Trophoblast cell (in vitro differentiated cells and primary cell): Measurements from ENCODE around the gene ZNF48.

Experiments used
- DNase-seq, 2 donors: peaks; one replicate each; pipeline ENCODE4 v3.0.0-alpha.2; 2016
- H2AFZ ChIP-seq: 2 replicates; pipeline ENCODE4 v1.6.1; 2013; ENCODE audit warnings: low read length, moderate library complexity, mild to moderate bottlenecking; ENCODE audit not compliant: insufficient read depth, poor library complexity
- H2AK5ac ChIP-seq: 2 replicates; pipeline ENCODE4 v1.6.1; 2013; ENCODE audit warnings: mild to moderate bottlenecking, low read length
- H2BK120ac ChIP-seq: 2 replicates; pipeline ENCODE4 v1.6.1; 2013; ENCODE audit warnings: low read length, mild to moderate bottlenecking, moderate library complexity; ENCODE audit not compliant: insufficient read depth, poor library complexity
- H2BK12ac ChIP-seq: 2 replicates; pipeline ENCODE4 v1.6.1; 2013; ENCODE audit warnings: mild to moderate bottlenecking, low read length, moderate library complexity
- H2BK5ac ChIP-seq: 2 replicates; pipeline ENCODE4 v1.6.1; 2013; ENCODE audit warnings: low read length, low read depth, moderate library complexity, mild to moderate bottlenecking; ENCODE audit not compliant: poor library complexity
- H3K14ac ChIP-seq: 2 replicates; pipeline ENCODE4 v1.6.1; 2013; ENCODE audit warnings: mild to moderate bottlenecking, low read length
- H3K18ac ChIP-seq: 2 replicates; pipeline ENCODE4 v1.6.1; 2013; ENCODE audit warnings: mild to moderate bottlenecking, low read length
- H3K23ac ChIP-seq: 2 replicates; pipeline ENCODE4 v1.6.1; 2013; ENCODE audit warnings: low read length
- H3K27ac ChIP-seq: 2 replicates; pipeline ENCODE4 v1.5.1; 2013; ENCODE audit warnings: low read depth, mild to moderate bottlenecking, inconsistent platforms, low read length, moderate library complexity
- H3K27me3 ChIP-seq: 2 replicates; pipeline ENCODE4 v1.6.1; 2013; ENCODE audit warnings: inconsistent platforms, mild to moderate bottlenecking, low read length, moderate library complexity; ENCODE audit not compliant: insufficient read depth
- H3K36me3 ChIP-seq, 2 experiments: 1 replicate in 1 of 2; 2 replicates in 1 of 2; pipeline ENCODE4 v1.6.1; 2013; ENCODE audit warnings: low read length in 2 of 2, mild to moderate bottlenecking in 2 of 2, moderate library complexity in 1 of 2; ENCODE audit not compliant: insufficient read depth in 2 of 2, control insufficient read depth in 1 of 2
- H3K4ac ChIP-seq: 2 replicates; pipeline ENCODE4 v1.6.1; 2013; ENCODE audit warnings: low read depth, mild to moderate bottlenecking, low read length, moderate library complexity
- H3K4me1 ChIP-seq, 2 experiments: 1 replicate in 1 of 2; 2 replicates in 1 of 2; pipeline ENCODE4 v1.6.1; 2013; ENCODE audit warnings: low read length in 2 of 2, mild to moderate bottlenecking in 2 of 2, moderate library complexity in 1 of 2; ENCODE audit not compliant: insufficient read depth in 2 of 2, control insufficient read depth in 1 of 2
- H3K4me2 ChIP-seq: 2 replicates; pipeline ENCODE4 v1.6.1; 2013; ENCODE audit warnings: inconsistent platforms, mild to moderate bottlenecking, low read length, moderate library complexity
- H3K4me3 ChIP-seq: 2 replicates; pipeline ENCODE4 v1.5.1; 2013; ENCODE audit warnings: mild to moderate bottlenecking, low read depth, low read length, inconsistent platforms
- H3K79me1 ChIP-seq: one replicate; pipeline ENCODE4 v1.6.1; 2013; ENCODE audit warnings: low read length
- H3K79me2 ChIP-seq: 2 replicates; pipeline ENCODE4 v1.6.1; 2013; ENCODE audit warnings: low read length, mild to moderate bottlenecking; ENCODE audit not compliant: control insufficient read depth, insufficient read depth, poor library complexity
- H3K9ac ChIP-seq: 2 replicates; pipeline ENCODE4 v1.6.1; 2013; ENCODE audit warnings: mild to moderate bottlenecking, low read length
- H3K9me3 ChIP-seq: 2 replicates; pipeline ENCODE4 v1.6.1; 2013; ENCODE audit warnings: low read depth, mild to moderate bottlenecking, control low read depth, inconsistent platforms, low read length; ENCODE audit not compliant: insufficient read depth
- H4K12ac ChIP-seq: 2 replicates; pipeline ENCODE4 v1.6.1; 2013; ENCODE audit warnings: low read depth, mild to moderate bottlenecking, low read length, moderate library complexity
- H4K8ac ChIP-seq: 2 replicates; pipeline ENCODE4 v1.6.1; 2013; ENCODE audit warnings: low read depth, mild to moderate bottlenecking, low read length, moderate library complexity
- H4K91ac ChIP-seq: one replicate; pipeline ENCODE4 v1.6.1; 2013; ENCODE audit warnings: low read depth, mild to moderate bottlenecking, low read length, moderate library complexity
- WGBS: extraction: QIAGEN DNeasy Blood & Tissue Kit; methylation state at CpG from one replicate; pipeline ENCODE4 v1.1.7; 2013; ENCODE audit warnings: missing lambda C conversion rate; ENCODE audit not compliant: insufficient read length, insufficient coverage; ENCODE audit errors: extremely low coverage; 5-methylcytosine and 5-hydroxymethylcytosine counted together

Gene ZNF48

DNA sequence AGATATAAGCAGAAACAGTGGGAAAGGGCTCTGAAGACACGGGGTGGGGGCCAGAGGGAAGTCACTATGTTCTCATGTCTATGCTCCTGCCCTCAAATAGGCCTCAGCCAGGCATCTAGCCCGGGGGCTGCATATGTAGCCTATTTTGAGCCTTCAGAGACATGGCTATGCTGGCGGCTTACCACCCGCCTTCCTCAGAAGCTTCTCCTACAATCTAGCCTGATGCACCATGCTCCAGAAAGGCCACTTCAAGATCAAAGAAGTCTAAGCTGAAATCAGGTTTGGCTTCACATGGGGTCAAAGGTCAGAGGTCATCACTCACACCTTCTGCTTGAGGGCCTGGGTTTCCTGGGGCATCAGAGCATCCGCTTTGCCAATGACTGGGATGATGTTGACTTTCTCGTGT lies 14.4 kb upstream of the ZNF48 start:
- Histone ChIP-seq H3K4me3 (no peak overlapping the region), H4K8ac (no peak overlapping the region), H2BK12ac (no peak overlapping the region), H3K27ac (no peak overlapping the region), H2AK5ac (no peak overlapping the region), H2AFZ (no peak overlapping the region), H3K18ac (no peak overlapping the region), H2BK120ac (no peak overlapping the region), H3K4ac (no peak overlapping the region), H2BK5ac (no peak overlapping the region), H3K79me1 (peaks cover 18% of the 10 kb centered on the region), H3K27me3 (no peaks in the 10 kb centered on the region), H4K12ac (no peak overlapping the region), H3K14ac (no peak overlapping the region), H3K23ac (no peak overlapping the region), H3K36me3 (peaks cover 0 to 3% of the 10 kb centered on the region in 2 experiments), H3K4me2 (no peak overlapping the region), H4K91ac (no peak overlapping the region), H3K9me3 (no peaks in the 10 kb centered on the region), H3K9ac (no peak overlapping the region), H3K4me1 (peaks cover 24 to 27% of the 10 kb centered on the region in 2 experiments), H3K79me2 (peaks cover 12% of the 10 kb centered on the region)
- no peak for DNase-seq
- WGBS = no CpG with 5 or more reads among the region's 6 CpGs

GRCh38 chr16:30381291-30382041 lies 13.8 kb upstream of the ZNF48 start:
- Histone ChIP-seq H3K79me1 (peaks cover 18% of the 10 kb centered on the region), H3K9ac (peak overlapping the region; percentile 21), H4K12ac (no peak overlapping the region), H2BK120ac (no peak overlapping the region), H3K4me3 (peak overlapping the region; percentile 13), H2AFZ (no peak overlapping the region), H3K36me3 (peaks cover 0 to 3% of the 10 kb centered on the region in 2 experiments), H2AK5ac (no peak overlapping the region), H3K4ac (no peak overlapping the region), H2BK5ac (no peak overlapping the region), H3K4me2 (no peak overlapping the region), H2BK12ac (no peak overlapping the region), H3K4me1 (peaks cover 24 to 25% of the 10 kb centered on the region in 2 experiments), H3K18ac (no peak overlapping the region), H3K79me2 (peaks cover 12% of the 10 kb centered on the region), H3K14ac (no peak overlapping the region), H4K91ac (no peak overlapping the region), H3K9me3 (no peaks in the 10 kb centered on the region), H3K27me3 (no peaks in the 10 kb centered on the region), H4K8ac (peak overlapping the region; percentile 22), H3K27ac (no peak overlapping the region), H3K23ac (no peak overlapping the region)
- DNase-seq = no peak
- no CpG with 5 or more reads among the region's 13 CpGs for WGBS

DNA sequence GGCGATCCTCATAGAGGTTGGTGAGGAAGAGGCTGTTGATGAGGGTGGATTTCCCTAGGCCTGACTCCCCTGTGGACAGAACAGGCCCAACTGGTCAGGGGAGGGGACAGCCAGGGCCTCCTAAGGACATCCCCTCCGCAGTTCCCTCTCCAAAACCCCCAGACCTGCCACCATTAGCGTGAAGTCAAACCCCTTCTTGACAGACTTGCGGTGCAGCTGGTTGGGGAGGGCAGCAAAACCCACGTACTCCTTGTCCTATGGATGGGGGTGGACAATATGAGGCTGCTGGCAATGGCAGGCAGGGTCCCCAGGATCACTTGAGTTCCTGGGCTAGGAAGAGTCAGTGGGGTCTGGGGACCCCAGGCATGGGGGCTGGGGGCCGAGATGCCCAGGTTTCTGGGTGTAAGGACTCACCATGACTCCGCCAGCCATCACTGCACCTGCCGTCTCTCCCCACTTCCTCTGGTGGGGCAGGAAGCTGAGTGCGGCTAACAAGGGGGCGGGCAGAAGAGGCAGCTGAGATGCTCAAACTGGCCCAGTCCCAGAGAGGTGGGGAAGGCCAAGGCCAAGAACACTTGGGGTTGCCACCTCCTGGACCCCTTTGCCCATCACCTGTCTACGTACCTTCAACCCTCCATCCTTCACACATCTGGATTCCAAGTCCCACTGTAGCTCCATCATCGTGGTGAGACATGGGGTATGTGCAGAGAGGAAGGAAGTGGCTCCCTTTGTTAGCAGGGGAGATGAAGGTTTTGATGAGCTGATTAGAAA lies 12.9 kb upstream of the ZNF48 start, which contains the start of gene SEPTIN1:
Gene SEPTIN1, minus strand, starts transcription at position 451 of the 771 bp plus-strand sequence. Its CDS starts 19 bp downstream, at position 432.
- Histone ChIP-seq H3K9ac (peak within 1 kb of the TSS; percentile 21), H3K4me3 (peak within 1 kb of the TSS; percentile 13), H3K9me3 (no peaks in the 10 kb centered on the region), H3K79me2 (peaks cover 12% of the 10 kb centered on the region), H3K14ac (no peak within 1 kb of the TSS), H3K23ac (no peak within 1 kb of the TSS), H2BK12ac (no peak within 1 kb of the TSS), H3K79me1 (peaks cover 16% of the 10 kb centered on the region), H3K18ac (no peak within 1 kb of the TSS), H2BK5ac (no peak within 1 kb of the TSS), H3K4me1 (peaks cover 21 to 22% of the 10 kb centered on the region in 2 experiments), H3K36me3 (peaks cover 0 to 3% of the 10 kb centered on the region in 2 experiments), H2AFZ (no peak within 1 kb of the TSS), H3K27ac (no peak within 1 kb of the TSS), H3K27me3 (no peaks in the 10 kb centered on the region), H4K91ac (no peak within 1 kb of the TSS), H2AK5ac (no peak within 1 kb of the TSS), H4K12ac (no peak within 1 kb of the TSS), H4K8ac (peak within 1 kb of the TSS; percentile 22), H3K4ac (no peak within 1 kb of the TSS), H2BK120ac (no peak within 1 kb of the TSS), H3K4me2 (no peak within 1 kb of the TSS)
- no CpG with 5 or more reads among the region's 12 CpGs for WGBS
- no peak for DNase-seq

- H3K36me3 ChIP-seq = peaks cover 0 to 3% of the 10 kb centered on the region in 2 experiments
- H2BK5ac ChIP-seq = no peak overlapping the region
- no peak overlapping the region for H3K27ac ChIP-seq
- no peak overlapping the region for H2AFZ ChIP-seq
- H4K91ac ChIP-seq = no peak overlapping the region
- peaks cover 17 to 18% of the 10 kb centered on the region in 2 experiments for H3K4me1 ChIP-seq
- WGBS = no CpG with 5 or more reads among the region's 2 CpGs
- no peaks in the 10 kb centered on the region for H3K27me3 ChIP-seq
- H3K9ac ChIP-seq = no peak overlapping the region
- no peak overlapping the region for H4K12ac ChIP-seq
- no peaks in the 10 kb centered on the region for H3K9me3 ChIP-seq
- H2BK12ac ChIP-seq = no peak overlapping the region
- H3K79me2 ChIP-seq = peaks cover 4% of the 10 kb centered on the region
- H4K8ac ChIP-seq = no peak overlapping the region
- H3K4ac ChIP-seq = no peak overlapping the region
- no peak overlapping the region for H3K4me2 ChIP-seq
- no peak overlapping the region for H3K23ac ChIP-seq
- H2BK120ac ChIP-seq = no peak overlapping the region
- no peak overlapping the region for H2AK5ac ChIP-seq
- H3K79me1 ChIP-seq = peaks cover 7% of the 10 kb centered on the region
- no peak for DNase-seq
- H3K18ac ChIP-seq = no peak overlapping the region
- H3K14ac ChIP-seq = no peak overlapping the region
- H3K4me3 ChIP-seq = no peak overlapping the region
Observed at GRCh38 chr16:30383521-30383920, 11.7 kb upstream of the ZNF48 start.
